Dedifferentiated amniotic fluid mesenchymal stem cell (primary cell): Measurements from ENCODE around the gene HRCT1.
"Not testable (repeated sequence)": the region's sequence is repeated elsewhere in the genome, so short reads cannot be mapped to it uniquely, and the experiment has no call there.

Experiments used
- DNase-seq: peaks from one replicate; pipeline ENCODE4 v3.0.0-alpha.2; 2016; ENCODE audit errors: extremely low spot score

Gene HRCT1

DNA sequence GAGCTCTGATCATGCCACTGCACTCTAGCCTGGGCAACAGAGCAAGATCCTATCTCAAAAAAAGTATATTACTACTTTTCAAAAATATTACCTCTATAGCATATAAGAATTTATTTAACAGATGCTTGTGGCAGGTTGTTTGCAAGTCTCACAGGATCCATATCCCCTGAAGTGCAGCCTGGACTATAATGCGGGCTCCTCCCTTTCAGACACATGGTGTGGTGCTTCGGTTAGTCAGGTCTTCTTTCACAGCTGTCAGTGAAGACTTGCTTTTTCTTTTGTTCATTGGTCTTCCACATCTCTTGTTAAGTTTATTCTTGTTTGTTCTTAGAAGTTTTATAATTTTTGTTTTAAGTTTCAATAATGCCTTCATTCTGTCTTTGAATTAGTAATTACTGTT, 9.4 kb upstream of the HRCT1 start:
- no peak for DNase-seq

GRCh38 chr9:35897376-35898099, 8.5 kb upstream of the HRCT1 start:
- DNase-seq, result not testable (repeated sequence)

DNA sequence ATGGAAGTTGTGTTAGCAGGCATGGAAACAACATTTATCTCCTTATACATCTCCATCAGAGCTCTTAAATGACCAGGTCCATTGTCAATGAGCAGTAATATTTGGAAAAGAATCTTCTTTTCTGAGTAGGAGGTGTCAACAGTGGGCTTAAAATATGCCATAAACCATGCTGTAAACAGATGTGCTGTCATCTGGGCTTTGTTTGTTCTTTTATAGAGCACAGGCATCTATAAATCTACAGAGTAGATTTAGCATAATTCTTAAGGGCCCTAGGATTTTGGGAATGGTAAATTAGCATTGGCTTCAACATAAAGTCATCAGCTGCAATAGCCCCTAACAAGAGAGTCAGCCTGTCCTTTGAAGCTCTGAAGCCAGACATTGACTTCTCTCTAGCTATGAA, 7.7 kb upstream of the HRCT1 start:
- no peak for DNase-seq

GRCh38 chr9:35899021-35899420, 7.0 kb upstream of the HRCT1 start:
- DNase-seq, result no peak

DNA sequence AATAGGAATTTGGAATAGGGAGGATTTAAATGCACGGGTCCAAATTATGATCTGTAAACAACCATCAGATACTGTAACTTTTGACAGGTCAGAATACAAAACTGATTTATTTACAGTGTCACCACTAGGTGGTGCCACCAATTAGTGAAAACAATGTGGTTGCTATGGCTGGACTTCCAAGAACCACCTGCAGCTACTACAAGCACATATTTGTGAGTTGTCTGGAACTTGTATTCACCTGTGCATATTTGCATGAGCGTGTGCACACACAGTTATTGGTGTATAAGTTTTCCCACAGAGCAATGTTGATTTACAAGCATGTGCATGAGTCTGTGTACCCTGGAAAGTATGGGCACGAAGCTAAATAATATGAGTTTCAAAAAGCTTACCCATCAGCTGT, 3.0 kb upstream of the HRCT1 start:
- DNase-seq, result no peak

DNA sequence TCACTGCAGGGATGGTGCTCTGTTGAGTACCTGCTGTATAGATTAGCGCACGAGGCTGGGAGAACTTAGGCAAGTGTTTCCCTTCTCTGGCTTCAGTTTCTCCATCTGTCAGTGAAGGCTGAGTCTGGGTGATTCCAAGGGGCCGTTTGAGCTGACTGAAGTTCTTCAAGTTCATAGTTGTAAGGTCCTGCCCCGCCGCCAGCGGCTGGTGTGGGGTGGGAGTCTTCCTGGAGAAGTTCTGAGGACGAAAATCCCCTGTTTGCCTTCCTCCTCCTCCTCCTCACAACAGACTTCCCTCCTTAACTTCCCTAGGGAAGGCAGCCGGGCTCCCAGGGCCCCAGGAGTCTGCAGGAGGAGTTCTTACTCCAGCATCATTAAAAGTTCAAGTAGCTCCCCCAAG, 1.7 kb upstream of the HRCT1 start:
- no peak for DNase-seq

GRCh38 chr9:35905051-35905781, 786 bp upstream of the HRCT1 start:
- no peak for DNase-seq

DNA sequence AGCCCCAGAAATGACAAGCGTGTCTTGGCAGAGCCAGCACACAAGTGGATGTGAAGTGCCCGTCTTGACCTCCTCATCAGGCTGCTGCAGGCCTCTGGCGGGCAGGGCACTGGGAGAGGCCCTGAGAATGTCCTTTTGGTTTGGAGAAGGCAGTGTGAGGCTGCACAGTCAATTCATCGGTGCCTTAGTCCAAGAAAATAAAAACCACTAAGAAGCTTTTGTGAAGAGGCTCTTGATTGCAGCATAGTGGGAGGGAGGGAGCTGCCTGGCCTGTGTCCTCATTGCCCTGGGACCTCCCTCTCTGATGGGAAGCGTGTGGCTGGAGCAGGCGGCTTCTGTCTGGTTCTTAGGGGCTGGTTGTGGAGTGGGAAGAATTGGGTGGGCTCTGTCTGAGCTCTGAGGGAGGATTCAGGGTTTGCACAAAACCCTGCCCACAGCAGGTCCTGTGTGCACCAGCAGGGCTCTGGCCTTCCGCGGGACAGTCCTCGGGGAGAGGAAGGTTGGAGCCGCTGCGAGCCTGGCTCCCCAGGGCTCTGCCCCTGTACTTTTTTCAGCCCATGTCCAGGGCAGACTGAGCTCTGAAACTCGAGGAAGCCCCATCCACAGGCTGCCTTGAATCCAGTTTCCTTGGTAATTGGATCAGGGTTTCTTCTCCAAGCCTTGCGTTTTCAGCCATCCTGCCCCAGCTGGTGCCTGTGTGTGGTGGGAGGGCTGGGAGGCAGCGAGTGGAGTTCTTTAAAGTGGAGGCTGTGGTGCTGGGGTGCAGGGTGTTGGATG, 1.1 kb downstream of the HRCT1 start:
- DNase-seq, result peak; percentile 64

DNA sequence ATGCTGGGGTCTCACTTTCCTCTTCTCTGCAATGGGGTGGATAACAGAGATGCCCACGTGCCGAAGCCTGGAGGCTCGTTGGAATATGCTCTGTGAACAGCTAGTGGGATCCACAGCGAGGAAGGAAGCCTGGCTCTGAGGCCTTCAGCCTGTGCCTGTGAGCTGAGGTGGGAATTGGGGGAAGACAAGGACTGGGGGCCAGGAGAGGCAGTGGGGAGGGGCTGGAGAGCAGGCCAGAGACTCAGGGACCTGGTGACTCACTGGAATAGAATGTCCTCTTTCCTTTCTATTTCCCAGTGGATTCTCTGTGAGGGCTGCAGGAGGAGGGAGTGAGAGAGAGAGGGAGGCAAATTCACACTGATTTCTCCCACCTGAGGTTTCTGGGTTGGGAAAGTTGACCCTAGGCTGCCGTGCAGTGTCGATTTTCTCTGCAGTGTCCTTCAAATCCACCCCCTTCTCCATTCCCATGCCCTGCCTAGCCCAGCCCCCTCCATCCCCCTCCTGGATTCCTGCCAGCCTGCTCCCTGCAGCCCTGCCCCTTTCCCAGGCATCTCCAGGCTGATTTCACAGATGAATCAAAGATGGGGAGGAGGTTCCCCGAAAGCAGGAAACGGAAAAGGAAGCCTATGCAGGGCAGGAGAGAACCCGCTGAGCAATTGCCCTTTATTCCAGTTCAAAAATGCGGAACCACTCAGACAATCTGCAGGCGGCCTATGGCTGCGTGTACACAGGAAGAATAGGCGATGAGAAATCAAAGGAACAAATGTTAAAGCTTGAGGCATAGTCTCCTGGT, 1.9 kb downstream of the HRCT1 start:
- peak; percentile 70 for DNase-seq

- no peak for DNase-seq
Measured at GRCh38 chr9:35908504-35909125, 2.6 kb downstream of the HRCT1 start.

DNA sequence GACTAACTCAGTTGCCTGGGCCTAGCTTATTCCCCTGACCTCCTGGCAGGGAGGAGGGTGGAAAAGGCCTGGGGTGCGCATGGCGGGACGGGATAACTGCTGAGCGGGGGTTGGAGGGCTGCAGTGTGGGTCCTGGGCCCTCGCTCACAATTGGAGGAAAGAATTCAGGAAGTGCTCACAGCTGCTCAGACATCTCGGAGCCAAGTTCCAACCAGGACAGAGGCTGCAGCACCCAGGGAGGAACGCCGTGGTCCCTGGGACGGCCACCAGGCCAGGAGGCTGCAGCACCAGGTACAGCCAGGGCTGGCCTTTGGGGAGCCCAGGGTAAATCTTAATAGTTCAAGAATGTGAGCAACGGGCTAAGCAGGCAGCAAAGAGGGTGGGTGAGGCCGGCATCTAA, 3.3 kb downstream of the HRCT1 start, which contains the start of gene SPAAR:
Gene SPAAR (plus strand): TSS at position 217 of the 400 bp plus-strand sequence. CDS start 974 bp downstream, outside the sequence.
- DNase-seq, result no peak

GRCh38 chr9:35909687-35910612, 3.9 kb downstream of the HRCT1 start:
- no peak for DNase-seq

DNA sequence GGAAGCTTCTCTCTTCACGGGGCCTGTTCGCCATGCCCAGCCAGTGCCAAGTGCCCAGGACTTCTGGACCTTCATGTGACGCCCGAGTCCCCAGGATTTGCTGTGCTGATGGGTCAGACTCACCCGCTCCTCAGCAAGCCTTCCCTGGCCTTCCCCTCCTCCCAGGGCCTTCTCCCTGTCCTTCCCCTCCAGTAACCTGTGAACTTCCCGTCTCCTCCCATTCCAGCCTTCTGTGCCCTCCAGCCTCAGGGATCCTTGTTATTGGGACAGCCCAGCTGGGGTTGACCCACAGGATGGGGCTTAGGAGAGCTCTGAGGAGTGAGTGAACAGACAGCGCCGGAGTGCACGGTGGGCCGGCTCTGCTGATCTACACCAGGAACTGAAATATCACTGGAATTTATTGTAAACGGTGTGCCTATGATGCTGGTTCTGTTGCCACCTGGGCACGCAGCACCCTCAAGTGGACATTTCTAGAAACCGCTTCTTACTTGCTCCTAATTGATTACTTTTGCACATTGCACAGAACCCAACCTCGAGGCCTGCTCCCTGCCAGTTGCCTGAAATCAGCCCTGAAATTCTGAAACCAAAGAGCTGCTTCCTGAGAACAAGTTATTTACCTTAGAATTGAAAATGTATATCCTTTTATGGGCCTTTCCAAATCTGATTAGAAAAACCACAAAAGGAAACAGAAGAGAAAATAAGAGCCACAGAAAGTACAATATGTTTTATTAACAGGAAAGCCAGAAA, 4.8 kb downstream of the HRCT1 start:
- DNase-seq, result no peak

DNA sequence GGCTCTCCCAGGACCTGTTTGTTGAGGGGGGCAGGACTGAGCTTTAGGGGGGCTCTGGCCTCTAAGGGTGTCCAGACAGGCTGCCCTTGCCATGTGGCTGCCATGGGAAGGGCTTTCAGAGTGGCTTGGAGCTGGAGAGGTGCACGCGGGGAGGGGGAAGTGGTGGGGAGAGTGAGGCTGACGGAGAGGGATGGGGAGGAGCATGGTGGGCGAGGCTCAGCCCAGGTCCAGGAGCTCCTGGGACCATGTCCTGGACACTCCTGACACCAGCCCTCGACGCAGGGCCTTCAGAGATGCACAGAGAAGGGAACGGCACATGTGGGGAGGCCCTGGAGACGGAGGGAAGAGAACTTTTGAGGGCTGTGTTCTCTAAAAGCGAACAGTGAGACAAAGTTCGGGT, 5.7 kb downstream of the HRCT1 start:
- DNase-seq, result no peak

GRCh38 chr9:35912791-35913400, 6.9 kb downstream of the HRCT1 start:
- no peak for DNase-seq

DNA sequence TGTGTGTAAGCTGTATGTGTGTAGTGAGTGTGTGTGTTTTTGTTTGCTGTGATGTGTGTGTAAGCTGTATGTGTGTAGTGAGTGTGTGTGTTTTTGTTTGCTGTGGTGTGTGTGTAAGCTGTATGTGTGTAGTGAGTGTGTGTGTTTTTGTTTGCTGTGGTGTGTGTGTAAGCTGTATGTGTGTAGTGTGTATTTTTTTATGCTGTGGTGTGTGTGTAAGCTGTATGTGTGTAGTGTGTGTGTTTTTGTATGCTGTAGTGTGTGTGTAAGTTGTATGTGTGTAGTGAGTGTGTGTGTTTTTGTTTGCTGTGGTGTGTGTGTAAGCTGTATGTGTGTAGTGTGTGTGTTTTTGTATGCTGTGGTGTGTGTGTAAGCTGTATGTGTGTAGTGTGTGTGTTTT, 7.4 kb downstream of the HRCT1 start:
- not testable (repeated sequence) for DNase-seq

GRCh38 chr9:35914301-35914807, 8.4 kb downstream of the HRCT1 start:
- no peak for DNase-seq

DNA sequence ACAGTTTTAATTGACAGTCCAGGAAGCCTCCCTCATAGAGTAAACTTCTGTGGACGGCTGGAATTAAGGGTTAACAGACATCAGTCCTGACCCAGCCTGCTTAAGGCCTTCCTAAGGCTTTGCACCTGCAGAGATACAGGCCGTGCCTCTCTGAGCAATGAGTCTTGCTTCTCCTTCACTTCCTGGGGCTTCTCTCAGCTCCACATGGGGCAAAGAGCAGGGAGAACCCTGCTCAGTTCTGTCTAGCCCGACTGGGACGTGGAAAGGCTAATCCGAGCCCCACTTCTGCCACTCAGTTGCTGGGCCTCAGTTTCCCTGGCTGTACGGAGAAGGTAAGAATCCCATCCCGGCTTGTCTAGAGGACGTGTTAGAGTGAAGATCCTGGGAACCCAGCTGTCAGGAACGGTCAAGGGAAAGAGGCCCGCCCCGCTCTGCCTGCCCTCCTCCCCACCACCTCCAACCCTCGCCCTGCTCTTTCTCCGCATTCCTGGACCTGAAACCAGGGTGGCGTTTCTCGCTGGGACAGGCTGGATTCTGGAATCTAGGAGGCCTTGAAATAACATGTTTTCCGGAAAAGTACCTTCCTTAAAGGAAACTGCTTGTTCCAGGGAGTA, 9.8 kb downstream of the HRCT1 start:
- DNase-seq, result no peak
